ENCODE measurements around the gene PABPN1L.

Gene PABPN1L

DNA sequence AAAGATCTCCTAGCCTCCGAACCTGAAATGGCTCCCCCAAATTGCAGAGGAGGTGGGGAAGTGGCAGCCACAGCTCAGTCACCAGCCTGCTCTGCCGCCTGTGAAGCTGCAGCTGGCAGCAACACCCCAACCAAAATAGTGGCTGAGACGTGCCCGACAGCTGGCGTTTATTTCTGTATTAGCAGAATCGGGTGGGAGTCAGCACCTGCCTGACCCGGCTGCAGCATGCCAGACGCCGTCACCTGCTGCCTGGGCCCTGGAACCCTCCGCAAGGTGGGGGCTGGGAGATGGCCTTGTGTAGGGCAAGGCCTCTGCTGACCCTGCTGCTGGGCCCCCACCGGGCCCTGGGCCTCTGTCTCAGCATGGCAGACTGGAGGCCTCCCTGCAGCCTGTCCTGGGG, 17.5 kb upstream of the PABPN1L start:
- ChIA-PET CTCF (no interaction called here), POLR2A (no interaction called here)
- TF ChIP-seq, protein P1, sequence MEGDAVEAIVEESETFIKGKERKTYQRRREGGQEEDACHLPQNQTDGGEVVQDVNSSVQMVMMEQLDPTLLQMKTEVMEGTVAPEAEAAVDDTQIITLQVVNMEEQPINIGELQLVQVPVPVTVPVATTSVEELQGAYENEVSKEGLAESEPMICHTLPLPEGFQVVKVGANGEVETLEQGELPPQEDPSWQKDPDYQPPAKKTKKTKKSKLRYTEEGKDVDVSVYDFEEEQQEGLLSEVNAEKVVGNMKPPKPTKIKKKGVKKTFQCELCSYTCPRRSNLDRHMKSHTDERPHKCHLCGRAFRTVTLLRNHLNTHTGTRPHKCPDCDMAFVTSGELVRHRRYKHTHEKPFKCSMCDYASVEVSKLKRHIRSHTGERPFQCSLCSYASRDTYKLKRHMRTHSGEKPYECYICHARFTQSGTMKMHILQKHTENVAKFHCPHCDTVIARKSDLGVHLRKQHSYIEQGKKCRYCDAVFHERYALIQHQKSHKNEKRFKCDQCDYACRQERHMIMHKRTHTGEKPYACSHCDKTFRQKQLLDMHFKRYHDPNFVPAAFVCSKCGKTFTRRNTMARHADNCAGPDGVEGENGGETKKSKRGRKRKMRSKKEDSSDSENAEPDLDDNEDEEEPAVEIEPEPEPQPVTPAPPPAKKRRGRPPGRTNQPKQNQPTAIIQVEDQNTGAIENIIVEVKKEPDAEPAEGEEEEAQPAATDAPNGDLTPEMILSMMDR (IDR thresholded peaks at IDR 0.05; ENCODE audit: control extremely low read depth, extremely low read depth, low read depth, missing control alignments) = no peak
- DNase-seq (ENCODE audit: extremely low spot score) = no peak

DNA sequence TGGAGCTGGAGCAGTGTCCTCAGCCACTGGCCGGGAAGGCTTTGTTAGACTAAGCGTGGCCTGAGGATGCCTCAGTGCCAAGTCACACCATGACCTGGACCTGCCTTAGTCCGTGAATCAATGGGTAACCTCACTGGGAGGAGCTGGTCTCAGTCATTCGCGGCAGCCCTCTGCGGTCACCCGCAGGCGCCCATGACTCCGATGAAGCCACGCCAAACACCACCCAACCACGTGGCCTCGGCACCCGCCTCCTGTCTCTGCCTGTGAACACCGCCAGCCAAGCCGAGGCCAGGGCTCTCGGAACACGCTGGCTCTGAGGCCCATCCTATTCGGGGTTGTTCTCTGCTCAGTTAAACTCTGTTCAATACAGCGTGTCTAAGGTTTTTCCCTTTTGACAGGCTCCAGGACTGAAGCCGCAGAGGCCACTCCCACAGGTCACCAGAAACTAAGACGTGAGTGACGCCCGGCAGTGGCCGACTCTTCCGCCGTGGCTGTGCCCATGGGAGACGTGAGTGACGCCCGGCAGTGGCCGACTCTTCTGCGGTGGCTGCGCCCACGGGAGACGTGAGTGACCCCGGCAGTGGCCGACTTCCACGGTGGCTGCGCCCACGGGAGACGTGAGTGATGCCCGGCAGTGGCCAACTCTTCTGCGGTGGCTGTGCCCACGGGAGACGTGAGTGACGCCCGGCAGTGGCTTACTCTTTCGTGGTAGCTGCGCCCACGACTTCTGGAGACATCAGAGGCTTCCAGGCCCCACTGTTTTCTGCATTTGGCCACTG, 16.8 kb upstream of the PABPN1L start:
- no peak for DNase-seq (ENCODE audit: extremely low spot score)
- POLR2A ChIA-PET = no interaction called here
- TF ChIP-seq, protein P1 (IDR thresholded peaks at IDR 0.05; ENCODE audit: control extremely low read depth, extremely low read depth, low read depth, missing control alignments) = no peak
- CTCF ChIA-PET = no interaction called here

GRCh38 chr16:88882358-88883030, 16.0 kb upstream of the PABPN1L start:
- TF ChIP-seq, protein P1 (IDR thresholded peaks at IDR 0.05; ENCODE audit: control extremely low read depth, extremely low read depth, low read depth, missing control alignments) = no peak
- DNase-seq (ENCODE audit: extremely low spot score) = no peak
- ChIA-PET POLR2A (no interaction called here), CTCF (no interaction called here)

DNA sequence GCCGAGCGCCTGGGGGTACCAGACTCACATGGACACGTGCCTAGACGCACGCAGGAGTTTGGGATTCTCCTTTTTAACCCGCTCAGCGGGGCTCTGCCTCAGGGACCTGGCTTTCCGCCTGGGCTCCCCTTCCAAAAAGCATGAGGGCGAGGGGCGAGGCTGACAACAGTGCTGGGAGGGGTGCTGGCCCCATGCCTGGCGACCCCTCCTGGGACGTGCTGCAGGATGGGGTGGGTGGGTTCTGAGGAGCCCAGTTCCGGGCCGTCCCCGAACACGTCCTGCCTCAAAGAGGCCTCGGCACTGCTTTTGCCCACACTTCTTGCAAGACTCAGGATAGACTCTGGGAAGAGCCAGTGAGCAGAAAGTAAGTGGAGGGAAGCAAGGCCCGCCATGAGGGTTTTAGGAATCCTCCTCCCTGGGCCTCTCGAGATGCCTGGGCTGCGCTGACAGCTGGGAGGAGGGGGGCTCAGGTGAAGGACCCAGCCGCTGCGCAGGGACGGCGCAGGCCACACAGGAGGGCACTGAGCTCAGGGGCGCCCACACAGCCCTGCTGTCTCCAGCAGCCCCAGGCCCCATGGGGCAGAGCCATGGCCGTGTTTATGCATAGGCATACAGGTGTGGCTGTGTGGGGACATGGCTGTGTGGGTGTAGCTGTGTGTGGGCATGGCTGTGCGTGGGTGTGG, 15.4 kb upstream of the PABPN1L start:
- DNase-seq (ENCODE audit: extremely low spot score) = no peak
- TF ChIP-seq, protein P1 (IDR thresholded peaks at IDR 0.05; ENCODE audit: control extremely low read depth, extremely low read depth, low read depth, missing control alignments) = no peak
- ChIA-PET CTCF (interaction anchor here (1.1 kb wide), 1 partner anchor 144 kb away, joined by 3 read pairs; no protein-coding TSS in a partner anchor), POLR2A (no interaction called here)

- ChIA-PET CTCF (interaction anchor here (1.1 to 1.3 kb wide), 2 partner anchors 144 to 286 kb away, joined by 3 to 4 read pairs; no protein-coding TSS in a partner anchor), POLR2A (no interaction called here)
- DNase-seq (ENCODE audit: extremely low spot score) = no peak
- TF ChIP-seq, protein P1 (IDR thresholded peaks at IDR 0.05; ENCODE audit: control extremely low read depth, extremely low read depth, low read depth, missing control alignments) = no peak
These were observed 14.7 kb upstream of the PABPN1L start for GRCh38 chr16:88881007-88881615.
